Adipose tissue (tissue), 3 donors: ENCODE data around the gene PIP4K2A. TPM values are rescaled to one million over a fixed set of nuclear protein-coding genes. Genes with fewer than 3 reads are reported as not detected.
"Not testable (repeated sequence)": the region's sequence is repeated elsewhere in the genome, so short reads cannot be mapped to it uniquely, and the experiment has no call there.

Source experiments
- H3K27ac ChIP-seq: one replicate; pipeline ENCODE4 v1.5.1; 2013; ENCODE audit warnings: low read depth, low read length
- WGBS, 3 donors: extraction: QIAGEN DNeasy Blood & Tissue Kit; methylation state at CpG; one replicate each; pipeline ENCODE4 v1.1.7; 2013; 5-methylcytosine and 5-hydroxymethylcytosine counted together
- polyA plus RNA-seq, 3 donors: library from polyadenylated mRNA; stranded (reverse); fragments of 200-250 nt; gene quantifications; one replicate each; pipeline ENCODE4 v1.2.3, GENCODE V29; 2013
- donor health status: healthy with polysubstance abuse.
- donor health status: Bipolar disorder and iron deficiency.
- donor health status: healthy.

PIP4K2A gene
- polyA plus RNA-seq, 3 donors: 3.4 to 29.7 (median 10.4) TPM

DNA sequence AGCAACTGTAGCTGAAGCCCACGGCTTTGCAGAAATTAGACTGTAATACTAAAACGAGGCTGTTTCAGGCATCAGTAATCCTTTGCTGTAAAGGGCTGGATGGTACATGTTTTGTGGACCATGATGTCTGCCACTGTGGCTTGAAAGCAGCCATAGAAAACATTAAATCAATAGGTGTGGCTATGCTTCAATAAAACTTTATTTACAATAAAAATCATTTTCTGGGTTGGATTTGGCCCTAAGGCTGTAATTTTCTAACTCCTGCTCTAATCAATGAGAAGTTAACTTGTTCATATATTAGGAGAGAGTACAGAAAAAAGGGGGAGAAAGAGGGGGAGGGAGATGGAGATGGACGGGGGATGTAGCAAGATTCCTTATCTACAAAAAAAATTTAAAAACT lies 183.4 kb downstream of the PIP4K2A start:
- WGBS, 3 donors: 86 to 94% (median 89%) methylated on average over 3 of the region's 3 CpGs
- no peak overlapping the region for H3K27ac ChIP-seq

DNA sequence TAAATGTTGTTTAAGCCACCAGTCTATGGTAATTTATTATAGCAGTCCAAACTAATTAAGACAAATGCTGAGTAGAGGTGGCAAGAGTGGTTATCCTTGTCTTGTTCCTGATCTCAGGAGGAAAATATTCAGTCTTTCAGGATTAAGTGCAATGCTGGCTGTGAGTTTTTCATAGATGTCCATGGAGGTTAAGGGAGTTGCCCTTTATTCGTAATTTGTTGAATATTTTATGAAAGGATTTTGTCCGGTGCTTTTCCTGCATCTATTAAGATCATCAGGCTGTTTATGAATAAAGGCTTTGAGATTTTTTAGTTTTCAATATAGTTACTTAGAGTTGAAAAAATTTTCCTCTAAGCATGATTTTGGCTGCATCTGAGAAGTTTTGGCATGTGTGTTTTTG lies 186.9 kb downstream of the PIP4K2A start:
- 67 to 88% (median 72%) methylated on average over 2 of the region's 2 CpGs for WGBS, 3 donors

DNA sequence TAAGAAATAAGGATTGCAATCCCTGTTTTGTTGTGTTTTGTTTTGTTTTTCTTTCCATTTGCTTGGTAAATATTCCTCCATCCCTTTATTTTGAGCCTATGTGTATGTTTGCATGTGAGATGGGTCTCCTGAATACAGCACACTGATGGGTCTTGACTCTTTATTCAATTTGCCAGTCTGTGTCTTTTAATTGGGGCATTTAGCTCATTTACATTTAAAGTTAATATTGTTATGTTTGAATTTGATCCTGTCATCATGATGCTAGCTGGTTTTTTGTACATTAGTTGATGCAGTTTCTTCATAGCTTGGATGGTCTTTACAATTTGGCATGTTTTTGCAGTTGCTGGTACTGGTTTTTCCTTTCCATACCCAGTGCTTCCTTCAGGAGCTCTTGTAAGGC lies 190.0 kb downstream of the PIP4K2A start:
- not testable (repeated sequence) for H3K27ac ChIP-seq

More for the DNA sequence above, 186.9 kb downstream of the PIP4K2A start:
- no peak overlapping the region for H3K27ac ChIP-seq

- H3K27ac ChIP-seq: not testable (repeated sequence)
These were observed 193.7 kb downstream of the PIP4K2A start for GRCh38 chr10:22520645-22521044.

GRCh38 chr10:22518167-22518724 lies 196.1 kb downstream of the PIP4K2A start:
- 76 to 81% (median 80%) methylated on average over 3 of the region's 3 CpGs for WGBS, 3 donors
- no peak overlapping the region for H3K27ac ChIP-seq

DNA sequence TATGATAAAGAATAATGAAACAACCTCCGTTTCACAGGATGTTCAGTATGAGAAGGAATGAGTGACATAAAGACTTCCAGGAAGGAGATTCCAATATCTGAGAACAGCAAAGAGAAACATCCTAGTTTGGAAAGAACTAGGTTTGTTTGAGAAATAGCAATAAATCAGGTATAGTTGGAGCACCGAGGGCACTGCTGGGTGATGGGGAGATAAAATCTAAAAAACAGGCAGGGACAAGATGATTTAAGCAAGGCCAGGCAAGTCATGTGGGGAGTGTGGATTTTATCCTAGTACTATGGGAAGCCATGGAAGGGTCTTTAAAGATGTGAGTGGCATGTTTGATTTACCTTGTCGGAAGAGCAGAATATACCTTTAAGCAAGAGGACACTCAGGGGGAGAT lies 199.4 kb downstream of the PIP4K2A start:
- H3K27ac ChIP-seq: no peak overlapping the region
- WGBS, 3 donors: 74 to 86% (median 76%) methylated on average over 3 of the region's 3 CpGs

- H3K27ac ChIP-seq: not testable (repeated sequence)
- whole genome bisulfite sequencing, 3 donors: 91 to 96% (median 95%) methylated on average over 3 of the region's 3 CpGs
These were observed 200.0 kb downstream of the PIP4K2A start for GRCh38 chr10:22514414-22514758.

GRCh38 chr10:22513483-22514413 lies 200.6 kb downstream of the PIP4K2A start:
- H3K27ac ChIP-seq: not testable (repeated sequence)
- 37 to 63% (median 61%) methylated on average over 19 of the region's 19 CpGs for WGBS, 3 donors

- H3K27ac ChIP-seq: not testable (repeated sequence)
These were observed 202.4 kb downstream of the PIP4K2A start for GRCh38 chr10:22512015-22512414.

GRCh38 chr10:22508214-22508613 lies 206.2 kb downstream of the PIP4K2A start:
- 91 to 98% (median 96%) methylated on average over 2 of the region's 2 CpGs for WGBS, 3 donors
- H3K27ac ChIP-seq: not testable (repeated sequence)

More at GRCh38 chr10:22512015-22512414, 202.4 kb downstream of the PIP4K2A start:
- 81 to 94% (median 93%) methylated on average over 5 of the region's 5 CpGs for WGBS, 3 donors

DNA sequence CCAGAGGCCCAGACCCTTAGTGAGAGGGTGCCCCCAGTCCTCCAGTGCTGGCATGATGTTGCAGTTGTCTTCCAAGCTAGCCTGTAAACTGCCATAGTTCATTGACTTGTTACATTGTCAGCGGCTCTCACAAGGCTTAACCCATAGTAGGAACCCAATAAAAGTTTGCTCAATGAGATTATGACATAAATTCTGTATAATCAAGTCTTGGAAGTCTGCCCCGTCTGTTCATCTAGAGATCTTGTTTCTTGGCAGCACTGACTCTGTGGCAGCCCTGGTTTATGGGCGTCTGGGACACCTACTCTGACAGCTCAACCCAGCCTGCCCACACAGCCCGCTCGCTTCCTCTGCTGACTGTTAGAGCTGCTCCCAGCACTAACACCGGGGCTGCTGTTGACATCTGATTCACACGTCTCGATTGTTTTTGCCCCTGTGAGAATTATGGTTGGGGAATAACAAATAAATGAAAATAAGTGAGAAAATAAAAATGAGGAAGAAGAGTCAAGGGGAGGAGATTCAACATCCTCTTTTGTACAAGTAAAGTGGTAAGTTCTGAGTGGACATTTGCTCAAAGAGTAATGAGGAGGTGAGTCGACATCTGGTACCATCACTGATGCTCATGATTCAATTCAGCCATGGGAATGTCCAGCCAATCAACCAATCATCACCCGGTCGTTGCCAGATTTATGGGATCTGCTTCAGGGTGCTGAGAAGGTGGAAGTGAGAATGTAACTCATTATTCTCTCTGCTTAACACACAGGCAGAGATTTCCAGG lies 208.3 kb downstream of the PIP4K2A start:
- no peak overlapping the region for H3K27ac ChIP-seq
- WGBS, 3 donors: 49 to 72% (median 55%) methylated on average over 11 of the region's 11 CpGs

GRCh38 chr10:22504766-22505165 lies 209.6 kb downstream of the PIP4K2A start:
- 56 to 85% (median 82%) methylated on average over 4 of the region's 4 CpGs for WGBS, 3 donors
- H3K27ac ChIP-seq: no peak overlapping the region

GRCh38 chr10:22503315-22504088 lies 210.9 kb downstream of the PIP4K2A start:
- H3K27ac ChIP-seq: no peak overlapping the region
- 73 to 79% (median 77%) methylated on average over 9 of the region's 9 CpGs for WGBS, 3 donors

DNA sequence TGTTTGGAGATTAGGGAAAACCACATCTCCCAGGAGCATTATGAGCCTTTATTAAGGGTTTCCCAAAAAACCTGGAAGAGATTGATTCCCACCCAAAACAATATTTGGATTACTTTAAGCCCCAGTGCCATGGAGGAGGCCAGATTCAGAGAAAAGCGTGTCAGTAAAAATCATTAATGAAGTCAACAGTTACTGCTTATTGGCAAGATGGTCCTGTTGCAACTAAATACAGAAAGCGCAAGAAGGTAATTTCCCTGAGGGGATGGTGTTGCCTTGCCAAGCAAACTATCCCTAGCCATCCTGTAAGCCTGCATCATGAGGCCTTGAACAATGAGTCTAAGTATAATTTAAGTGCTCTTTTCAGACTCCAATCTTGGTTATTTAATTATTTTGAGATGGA lies 212.5 kb downstream of the PIP4K2A start:
- H3K27ac ChIP-seq: no peak overlapping the region
- 94 to 98% (median 96%) methylated on average over 2 of the region's 2 CpGs for WGBS, 3 donors

- WGBS, 3 donors: 51 to 67% (median 51%) methylated on average over 3 of the region's 3 CpGs
- no peak overlapping the region for H3K27ac ChIP-seq
These were observed 213.0 kb downstream of the PIP4K2A start for GRCh38 chr10:22501413-22501812.

GRCh38 chr10:22500656-22501340 lies 213.6 kb downstream of the PIP4K2A start:
- 60 to 68% (median 65%) methylated on average over 7 of the region's 7 CpGs for WGBS, 3 donors
- H3K27ac ChIP-seq: no peak overlapping the region

DNA sequence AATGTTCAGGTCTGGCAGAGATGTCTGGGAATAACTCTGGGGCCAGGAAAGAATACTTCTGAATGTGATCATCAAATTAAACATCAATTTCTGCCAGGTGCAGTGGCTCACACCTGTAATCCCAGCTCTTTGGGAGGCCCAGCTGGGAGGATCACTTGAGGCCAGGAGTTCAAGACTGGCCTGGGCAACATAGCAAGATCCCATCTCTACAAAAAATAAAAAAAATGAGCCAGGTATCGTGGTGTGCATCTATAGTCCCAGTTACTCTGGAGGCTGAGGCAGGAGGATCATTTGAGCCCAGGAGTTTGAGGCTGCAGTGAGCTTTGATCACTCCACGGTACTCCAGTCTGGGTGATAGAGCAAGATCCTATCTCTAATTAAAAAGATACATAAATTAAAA lies 214.4 kb downstream of the PIP4K2A start:
- WGBS, 3 donors: 78 to 98% (median 95%) methylated on average over 2 of the region's 2 CpGs
- H3K27ac ChIP-seq: not testable (repeated sequence)

DNA sequence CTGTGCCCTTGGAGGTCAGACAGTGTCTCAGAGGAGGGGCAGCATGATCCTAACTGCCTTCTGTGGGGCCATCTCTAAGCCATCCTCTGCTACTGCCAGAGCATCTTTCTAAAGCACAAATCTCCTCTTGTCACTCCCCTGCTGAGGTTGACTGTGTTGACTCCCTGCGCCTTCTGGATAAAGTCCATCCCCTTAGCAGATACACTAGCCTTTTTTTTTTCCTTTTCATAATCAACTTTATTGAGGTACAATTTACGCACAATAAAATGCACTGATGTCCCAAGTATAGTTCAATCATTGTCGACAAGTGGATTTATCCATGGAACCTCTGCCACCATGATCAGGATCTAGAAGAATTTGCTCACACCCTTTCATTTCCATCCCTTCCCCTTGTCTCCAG lies 219.0 kb downstream of the PIP4K2A start:
- H3K27ac ChIP-seq: no peak overlapping the region
- 91 to 95% (median 93%) methylated on average over 3 of the region's 3 CpGs for WGBS, 3 donors
